Measurements from ENCODE around the gene PDE11A. TPM values are rescaled to one million over a fixed set of nuclear protein-coding genes. Genes with fewer than 3 reads are reported as not detected.

PDE11A gene
- total and polyA plus RNA-seq, 10 donors = 0.02 to 1.2 (median 0.22) TPM; not detected in 3

DNA sequence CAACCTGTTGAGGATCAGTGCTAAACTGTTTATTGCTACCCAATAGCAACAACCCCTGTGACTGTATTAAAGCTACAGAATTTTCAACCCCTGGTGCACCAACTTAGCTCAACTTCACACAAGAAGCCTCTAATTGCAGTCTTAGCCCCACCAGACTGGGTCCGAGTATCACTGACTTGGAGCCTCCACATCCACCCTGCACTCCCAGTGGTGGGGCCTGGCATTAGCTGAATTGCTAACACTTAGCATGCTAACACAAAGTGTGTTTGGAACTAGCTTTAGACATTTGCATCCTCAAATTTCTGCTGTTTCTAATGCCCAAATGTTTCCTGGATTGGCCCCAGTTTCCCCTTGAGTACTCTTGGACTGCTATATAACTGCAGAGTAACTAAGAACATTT is 381.4 kb downstream of the PDE11A start:
- 0 to 33% (median 1%) methylated on average over 1 of the region's 1 CpG for WGBS, 5 donors

DNA sequence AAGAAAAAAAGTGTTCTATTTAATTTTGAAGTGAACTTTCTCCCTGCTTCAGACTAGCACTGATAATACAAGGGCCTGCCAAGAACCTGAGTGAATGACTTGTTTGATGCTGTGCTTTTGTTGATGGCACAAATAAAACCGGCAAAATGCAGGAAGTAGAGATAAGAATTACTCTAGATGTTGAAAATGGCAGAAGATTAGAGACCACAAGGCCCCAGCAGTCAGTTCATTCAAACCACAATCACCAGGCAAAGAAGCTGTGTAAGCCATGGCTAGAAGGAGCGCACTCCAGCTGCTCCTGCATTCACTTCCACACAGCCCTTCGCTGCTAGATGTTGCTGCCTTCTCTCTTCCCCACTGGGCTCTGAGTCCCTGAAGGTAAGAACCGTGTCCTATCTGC is 383.0 kb downstream of the PDE11A start:
- H3K4me1 ChIP-seq = no peaks in the 10 kb centered on the region
- H3K27me3 ChIP-seq (replicated peaks in 1 of 7) = no peaks in the 10 kb centered on the region
- no peaks in the 10 kb centered on the region for H3K36me3 ChIP-seq
- no peak overlapping the region for H3K4me3 ChIP-seq
- no peak for TF ChIP-seq POLR2AphosphoS5 (IDR thresholded peaks at IDR 0.05)
- no peak for TF ChIP-seq POLR2A (IDR thresholded peaks at IDR 0.05)
- no peak for TF ChIP-seq CTCF (IDR thresholded peaks at IDR 0.05 in 8 of 11, conservative IDR thresholded peaks at IDR 0.05 in 3 of 11)
- no peaks in the 10 kb centered on the region for H3K9me3 ChIP-seq
- intact Hi-C loops (cut with DNase I; ENCODE audit: low total_unique reads) = no loop called here
- DNase-seq = no peak
- 31 to 52% (median 41%) methylated on average over 4 of the region's 4 CpGs for WGBS, 5 donors
- H3K27ac ChIP-seq = no peak overlapping the region

More for the DNA sequence above, 381.4 kb downstream of the PDE11A start:
- Histone ChIP-seq H3K27me3 (replicated peaks in 1 of 7) (no peaks in the 10 kb centered on the region), H3K9me3 (no peaks in the 10 kb centered on the region), H3K4me1 (no peaks in the 10 kb centered on the region), H3K4me3 (no peak overlapping the region), H3K27ac (no peak overlapping the region), H3K36me3 (no peaks in the 10 kb centered on the region)
- DNase-seq = no peak
- intact Hi-C loops (cut with DNase I; ENCODE audit: low total_unique reads) = no loop called here
- TF ChIP-seq POLR2AphosphoS5 (IDR thresholded peaks at IDR 0.05) (no peak), POLR2A (IDR thresholded peaks at IDR 0.05) (no peak), CTCF (IDR thresholded peaks at IDR 0.05 in 8 of 11, conservative IDR thresholded peaks at IDR 0.05 in 3 of 11) (no peak)

DNA sequence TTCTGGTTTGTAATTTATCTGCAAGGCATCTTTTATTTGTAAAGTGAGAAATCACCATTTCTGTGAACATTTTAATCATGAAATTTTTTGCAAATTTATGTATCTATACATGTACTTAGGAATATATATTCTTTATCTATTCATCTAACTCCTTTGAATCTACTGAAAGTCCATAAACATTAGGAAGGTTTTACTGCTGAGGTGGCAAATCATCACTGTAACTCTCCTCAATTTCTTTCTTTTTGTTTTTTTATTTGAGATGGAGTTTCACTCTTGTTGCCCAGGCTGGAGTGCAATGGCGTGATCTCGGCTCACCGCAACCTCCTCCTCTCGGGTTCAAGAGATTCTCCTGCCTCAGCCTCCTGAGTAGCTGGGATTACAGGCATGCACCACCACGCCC is 383.7 kb downstream of the PDE11A start:
- no peak for TF ChIP-seq CTCF (IDR thresholded peaks at IDR 0.05 in 8 of 11, conservative IDR thresholded peaks at IDR 0.05 in 3 of 11)
- TF ChIP-seq POLR2AphosphoS5 (IDR thresholded peaks at IDR 0.05) = no peak
- no peak for TF ChIP-seq POLR2A (IDR thresholded peaks at IDR 0.05)
- no peak for DNase-seq
- Histone ChIP-seq H3K27me3 (replicated peaks in 1 of 7) (no peaks in the 10 kb centered on the region), H3K9me3 (no peaks in the 10 kb centered on the region), H3K4me1 (no peaks in the 10 kb centered on the region), H3K27ac (no peak overlapping the region), H3K4me3 (no peak overlapping the region), H3K36me3 (no peaks in the 10 kb centered on the region)
- 91 to 95% (median 92%) methylated on average over 5 of the region's 5 CpGs for WGBS, 5 donors
- intact Hi-C loops (cut with DNase I; ENCODE audit: low total_unique reads) = no loop called here

DNA sequence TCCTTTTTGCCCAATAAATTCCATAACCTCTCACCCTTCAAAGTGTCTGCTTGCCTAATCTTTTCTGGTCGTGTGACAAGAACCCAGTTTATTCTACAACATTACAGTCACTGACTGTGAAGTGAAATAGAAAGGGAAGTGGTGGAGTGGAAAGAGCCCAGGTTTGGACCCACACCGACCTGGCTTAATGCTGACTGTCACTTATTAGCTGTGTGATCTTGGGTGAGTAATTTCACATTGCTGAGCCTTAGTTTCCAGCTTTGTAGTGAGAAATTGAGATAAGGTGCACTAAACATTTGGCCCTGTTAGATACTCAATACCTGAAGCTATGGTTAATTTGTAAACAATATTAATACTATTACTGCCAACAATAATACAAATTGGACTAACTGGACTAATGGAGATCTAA is 388.9 kb downstream of the PDE11A start:
- intact Hi-C loops (cut with DNase I; ENCODE audit: low total_unique reads) = no loop called here
- Histone ChIP-seq H3K9me3 (no peaks in the 10 kb centered on the region), H3K27me3 (replicated peaks in 1 of 7) (no peaks in the 10 kb centered on the region), H3K36me3 (no peaks in the 10 kb centered on the region), H3K4me1 (no peaks in the 10 kb centered on the region), H3K4me3 (no peak overlapping the region), H3K27ac (no peak overlapping the region)
- TF ChIP-seq CTCF (IDR thresholded peaks at IDR 0.05 in 8 of 11, conservative IDR thresholded peaks at IDR 0.05 in 3 of 11) = no peak
- no peak for TF ChIP-seq POLR2AphosphoS5 (IDR thresholded peaks at IDR 0.05)
- TF ChIP-seq POLR2A (IDR thresholded peaks at IDR 0.05) = no peak
- 55 to 80% (median 66%) methylated on average over 2 of the region's 2 CpGs for WGBS, 5 donors
- no peak for DNase-seq
